HepG2 (cell line): ENCODE data around the gene TMEM170B. TPM values are rescaled to one million over a fixed set of nuclear protein-coding genes. Genes with fewer than 3 reads are reported as not detected.

Source experiments
- ATAC-seq: fragments of 200-7000 bp; cut with Tn5 transposase; 3 replicates; pipeline ENCODE4 v1.9.1; 2020; ENCODE audit warnings: mild to moderate bottlenecking, moderate library complexity
- BruUV-seq: library from RNA; stranded (reverse); fragments of 400-500 nt; replicated peaks from 2 replicates; lab custom pipeline; 2021; lab: Mats Ljungman, UMichigan
- CTCF ChIA-PET: fragments of 300-600 bp; formaldehyde crosslinking; extraction: SDS; loops from one replicate; lab custom pipeline; 2021; ENCODE audit warnings: low total read pairs, inconsistent platforms, low intra/inter-chr PET ratio; lab: Yijun Ruan, JAX
- POLR2A ChIA-PET: fragments of 350-600 bp; sonication (Branson Sonifier 250); formaldehyde crosslinking; loops from one replicate; lab custom pipeline; 2020; ENCODE audit warnings: antibody characterized with exemption, inconsistent platforms; lab: Yijun Ruan, JAX
- DNase-seq: peaks from one replicate; pipeline ENCODE4 v3.0.0-alpha.2; 2015; ENCODE audit warnings: low spot score
- FAIRE-seq: peaks from 3 replicates; lab custom pipeline; 2011; peaks lifted over from hg19 to GRCh38; lab: Jason Lieb, UNC
- H2AFZ ChIP-seq: one replicate; pipeline ENCODE4 v1.6.1; 2011; ENCODE audit warnings: low read length, inconsistent platforms
- H3K27ac ChIP-seq: fragments of 300-600 bp; 3 replicates; pipeline ENCODE4 v1.8.0; 2011; ENCODE audit warnings: mixed run types, mild to moderate bottlenecking, mixed read lengths, low read length, inconsistent platforms; ENCODE audit not compliant: insufficient read depth; ENCODE audit errors: extremely low read length
- H3K27me3 ChIP-seq, 2 experiments: fragments of 200-600 bp in 1 of 2; 2 replicates in 1 of 2; 3 replicates in 1 of 2; pipeline versions ENCODE4 v1.6.0 to v1.8.0; 2011; ENCODE audit warnings: low read length in 2 of 2, mild to moderate bottlenecking in 2 of 2, moderate library complexity in 2 of 2, inconsistent platforms in 1 of 2; ENCODE audit not compliant: insufficient read depth in 2 of 2, control insufficient read depth in 1 of 2
- H3K36me3 ChIP-seq, 2 experiments: fragments of 200-600 bp in 1 of 2; replicated peaks in 1 of 2; 2 replicates in 1 of 2; 3 replicates in 1 of 2; pipeline versions ENCODE4 v1.5.1 to v1.8.0; 2011; ENCODE audit warnings: low read length in 2 of 2, inconsistent platforms in 1 of 2; ENCODE audit not compliant: insufficient read depth in 2 of 2, control insufficient read depth in 1 of 2
- H3K4me1 ChIP-seq: 2 replicates; pipeline ENCODE4 v1.5.1; 2012; ENCODE audit warnings: low read length, inconsistent platforms; ENCODE audit not compliant: insufficient read depth
- H3K4me2 ChIP-seq: 2 replicates; pipeline ENCODE4 v1.6.0; 2011; ENCODE audit warnings: low read depth, low read length, inconsistent platforms
- H3K4me3 ChIP-seq, 3 experiments: fragments of 200-600 bp in 1 of 3; sonication (generic), shearing (Covaris generic) in 1 of 3; replicated peaks in 1 of 3; 2 replicates each; pipeline ENCODE4 v1.5.1; 2011 to 2016; ENCODE audit warnings: low read length in 3 of 3, inconsistent platforms in 2 of 3, low read depth in 2 of 3, mild to moderate bottlenecking in 2 of 3, control low read depth in 1 of 3, mixed read lengths in 1 of 3; ENCODE audit not compliant: insufficient read depth in 1 of 3
- H3K79me2 ChIP-seq: one replicate; pipeline ENCODE4 v1.6.1; 2011; ENCODE audit warnings: low read length, inconsistent platforms; ENCODE audit not compliant: insufficient read depth
- H3K9ac ChIP-seq: 2 replicates; pipeline ENCODE4 v1.6.0; 2011; ENCODE audit warnings: mild to moderate bottlenecking, low read depth, low read length, inconsistent platforms; ENCODE audit not compliant: insufficient read depth
- H3K9me3 ChIP-seq: 2 replicates; pipeline ENCODE4 v1.5.1; 2012; ENCODE audit warnings: mild to moderate bottlenecking, low read length
- H4K20me1 ChIP-seq: 2 replicates; pipeline ENCODE4 v1.6.0; 2011; ENCODE audit warnings: inconsistent platforms, mild to moderate bottlenecking, low read length, moderate library complexity; ENCODE audit not compliant: insufficient read depth
- MEF2D ChIP-seq: sonication (generic); formaldehyde crosslinking; IDR thresholded peaks from 2 replicates; pipeline ENCODE4 v1.5.1; 2020; ENCODE audit warnings: mild to moderate bottlenecking, missing genetic modification reagents
- TRAFD1 ChIP-seq: sonication (generic); formaldehyde crosslinking; IDR thresholded peaks from 2 replicates; pipeline ENCODE4 v1.5.1; 2020; ENCODE audit warnings: missing genetic modification reagents, mild to moderate bottlenecking, borderline replicate concordance
- YEATS4 ChIP-seq: sonication (generic); formaldehyde crosslinking; IDR thresholded peaks from 2 replicates; pipeline ENCODE4 v1.4.0; 2020; ENCODE audit warnings: missing genetic modification reagents, borderline replicate concordance
- ZNF224 ChIP-seq: sonication (generic); formaldehyde crosslinking; IDR thresholded peaks from 2 replicates; pipeline ENCODE4 v1.5.0; 2020; ENCODE audit warnings: mild to moderate bottlenecking, missing genetic modification reagents
- ZNF432 ChIP-seq: sonication (generic); formaldehyde crosslinking; IDR thresholded peaks from 2 replicates; pipeline ENCODE4 v1.5.0; 2020; ENCODE audit warnings: missing genetic modification reagents, mild to moderate bottlenecking, borderline replicate concordance
- ZNF574 ChIP-seq: sonication (generic); formaldehyde crosslinking; IDR thresholded peaks from 2 replicates; pipeline ENCODE4 v1.4.0; 2020; ENCODE audit warnings: missing genetic modification reagents
- ZNF761 ChIP-seq: sonication (generic); formaldehyde crosslinking; conservative IDR thresholded peaks from 2 replicates; pipeline ENCODE4 v1.4.0; 2020; ENCODE audit warnings: mild to moderate bottlenecking, missing genetic modification reagents
- WGBS: methylation state at CpG from one replicate; pipeline ENCODE4 v1.1.6; 2017; ENCODE audit warnings: low lambda C conversion rate; 5-methylcytosine and 5-hydroxymethylcytosine counted together
- in situ Hi-C: cut with HindIII; loops from 2 replicates; pipeline ENCODE4 v1.10.0; 2017; ENCODE audit warnings: low pct_unique_long_range_greater_than_20kb; ENCODE audit not compliant: extremely low pct_ligation_motif_present
- intact Hi-C: fragments of 100-400 bp; cut with micrococcal nuclease; formaldehyde crosslinking; loops from one replicate; pipeline ENCODE4 v1.10.0; 2022; ENCODE audit not compliant: unreplicated experiment
- polyA plus RNA-seq, 8 experiments: library from polyadenylated mRNA; depleted of rRNA in 3 of 8; stranded (reverse) in 7 of 8; unstranded in 1 of 8; fragments of >200 nt; fragmentation: Illumina TruSeq in 4 of 8; extraction: Trizol in 4 of 8; gene quantifications; 2 replicates each; pipeline versions ENCODE4 v1.2.1 to v1.2.3, GENCODE V29; 2011 to 2016; ENCODE audit warnings: low read depth in 4 of 8, missing spikeins in 1 of 8, mixed read lengths in 1 of 8; ENCODE audit not compliant: insufficient read depth in 1 of 8
- total RNA-seq, 5 experiments: library from RNA; depleted of rRNA; stranded (reverse); fragments of >200 nt; fragmentation: Illumina TruSeq; extraction: Trizol; gene quantifications; 2 replicates each; pipeline ENCODE4 v1.2.3, GENCODE V29; 2016; ENCODE audit warnings: low read depth in 1 of 5
- TF ChIP-seq, protein P1 (sequence below): sonication (generic); formaldehyde crosslinking; IDR thresholded peaks from 2 replicates; pipeline ENCODE4 v1.4.0; 2020; ENCODE audit warnings: missing genetic modification reagents
- TF ChIP-seq, protein P2 (sequence below): sonication (generic); formaldehyde crosslinking; IDR thresholded peaks from 2 replicates; pipeline ENCODE4 v1.8.0; 2022; ENCODE audit warnings: missing genetic modification reagents, mild to moderate bottlenecking, inconsistent platforms, borderline replicate concordance
- TF ChIP-seq, protein P3 (sequence below): sonication (generic); formaldehyde crosslinking; IDR thresholded peaks from 2 replicates; pipeline ENCODE4 v1.5.1; 2020; ENCODE audit warnings: missing genetic modification reagents, mild to moderate bottlenecking, borderline replicate concordance
- TF ChIP-seq, protein P4 (sequence below): IDR thresholded peaks from 2 replicates; pipeline ENCODE4 v1.6.1; 2016; ENCODE audit warnings: low read depth

The TMEM170B gene
- total and polyA plus RNA-seq, 2 of the 13 experiments (the other 11 are each of a cell fraction or from before 2014, with no cell fraction given) = 3.3 to 9.4 TPM

- Histone ChIP-seq H3K4me1 (no peaks in the 10 kb centered on the region), H4K20me1 (no peaks in the 10 kb centered on the region), H3K36me3 (no peaks in the 10 kb centered on the region), H3K27me3 (0 out of 5 replicates have a peak, but pooled peaks cover 0 to 3% of the 10 kb centered on the region in 2 experiments), H3K79me2 (no peaks in the 10 kb centered on the region), H3K4me2 (no peak overlapping the region), H3K9ac (no peak overlapping the region), H3K9me3 (peaks cover 12% of the 10 kb centered on the region), H3K4me3 (no peak overlapping the region), H3K27ac (no peak overlapping the region), H2AFZ (no peak overlapping the region)
- POLR2A ChIA-PET = no interaction called here
- DNase-seq (no peak), ATAC-seq (no peak), FAIRE-seq (no peak)
- BruUV-seq = no TSS peak
- in situ Hi-C loops (no loop called here), intact Hi-C loops (no loop called here)
- TF ChIP-seq TRAFD1 (CRISPR knock-in tag) = no peak
- TF ChIP-seq, protein P1, sequence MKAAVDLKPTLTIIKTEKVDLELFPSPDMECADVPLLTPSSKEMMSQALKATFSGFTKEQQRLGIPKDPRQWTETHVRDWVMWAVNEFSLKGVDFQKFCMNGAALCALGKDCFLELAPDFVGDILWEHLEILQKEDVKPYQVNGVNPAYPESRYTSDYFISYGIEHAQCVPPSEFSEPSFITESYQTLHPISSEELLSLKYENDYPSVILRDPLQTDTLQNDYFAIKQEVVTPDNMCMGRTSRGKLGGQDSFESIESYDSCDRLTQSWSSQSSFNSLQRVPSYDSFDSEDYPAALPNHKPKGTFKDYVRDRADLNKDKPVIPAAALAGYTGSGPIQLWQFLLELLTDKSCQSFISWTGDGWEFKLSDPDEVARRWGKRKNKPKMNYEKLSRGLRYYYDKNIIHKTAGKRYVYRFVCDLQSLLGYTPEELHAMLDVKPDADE (CRISPR knock-in tag) = no peak
- TF ChIP-seq, protein P2, sequence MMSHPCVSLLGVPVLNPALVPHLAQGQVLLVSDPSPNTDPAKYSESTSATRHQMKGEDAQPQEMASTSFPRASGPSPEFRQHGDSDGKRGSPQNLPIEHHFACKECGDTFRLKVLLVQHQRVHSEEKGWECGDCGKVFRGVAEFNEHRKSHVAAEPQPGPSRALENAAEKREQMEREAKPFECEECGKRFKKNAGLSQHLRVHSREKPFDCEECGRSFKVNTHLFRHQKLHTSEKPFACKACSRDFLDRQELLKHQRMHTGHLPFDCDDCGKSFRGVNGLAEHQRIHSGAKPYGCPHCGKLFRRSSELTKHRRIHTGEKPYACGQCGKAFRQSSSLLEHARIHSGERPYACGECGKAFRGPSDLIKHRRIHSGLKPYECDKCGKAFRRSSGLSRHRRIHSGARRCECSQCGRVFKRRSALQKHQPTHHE = no peak
- no peak for TF ChIP-seq ZNF224
- TF ChIP-seq, protein P3, sequence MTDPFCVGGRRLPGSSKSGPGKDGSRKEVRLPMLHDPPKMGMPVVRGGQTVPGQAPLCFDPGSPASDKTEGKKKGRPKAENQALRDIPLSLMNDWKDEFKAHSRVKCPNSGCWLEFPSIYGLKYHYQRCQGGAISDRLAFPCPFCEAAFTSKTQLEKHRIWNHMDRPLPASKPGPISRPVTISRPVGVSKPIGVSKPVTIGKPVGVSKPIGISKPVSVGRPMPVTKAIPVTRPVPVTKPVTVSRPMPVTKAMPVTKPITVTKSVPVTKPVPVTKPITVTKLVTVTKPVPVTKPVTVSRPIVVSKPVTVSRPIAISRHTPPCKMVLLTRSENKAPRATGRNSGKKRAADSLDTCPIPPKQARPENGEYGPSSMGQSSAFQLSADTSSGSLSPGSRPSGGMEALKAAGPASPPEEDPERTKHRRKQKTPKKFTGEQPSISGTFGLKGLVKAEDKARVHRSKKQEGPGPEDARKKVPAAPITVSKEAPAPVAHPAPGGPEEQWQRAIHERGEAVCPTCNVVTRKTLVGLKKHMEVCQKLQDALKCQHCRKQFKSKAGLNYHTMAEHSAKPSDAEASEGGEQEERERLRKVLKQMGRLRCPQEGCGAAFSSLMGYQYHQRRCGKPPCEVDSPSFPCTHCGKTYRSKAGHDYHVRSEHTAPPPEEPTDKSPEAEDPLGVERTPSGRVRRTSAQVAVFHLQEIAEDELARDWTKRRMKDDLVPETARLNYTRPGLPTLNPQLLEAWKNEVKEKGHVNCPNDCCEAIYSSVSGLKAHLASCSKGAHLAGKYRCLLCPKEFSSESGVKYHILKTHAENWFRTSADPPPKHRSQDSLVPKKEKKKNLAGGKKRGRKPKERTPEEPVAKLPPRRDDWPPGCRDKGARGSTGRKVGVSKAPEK (CRISPR knock-in tag) = no peak
- no peak for TF ChIP-seq ZNF432 (CRISPR knock-in tag)
- no peak for TF ChIP-seq ZNF574 (CRISPR knock-in tag)
- TF ChIP-seq, protein P4, sequence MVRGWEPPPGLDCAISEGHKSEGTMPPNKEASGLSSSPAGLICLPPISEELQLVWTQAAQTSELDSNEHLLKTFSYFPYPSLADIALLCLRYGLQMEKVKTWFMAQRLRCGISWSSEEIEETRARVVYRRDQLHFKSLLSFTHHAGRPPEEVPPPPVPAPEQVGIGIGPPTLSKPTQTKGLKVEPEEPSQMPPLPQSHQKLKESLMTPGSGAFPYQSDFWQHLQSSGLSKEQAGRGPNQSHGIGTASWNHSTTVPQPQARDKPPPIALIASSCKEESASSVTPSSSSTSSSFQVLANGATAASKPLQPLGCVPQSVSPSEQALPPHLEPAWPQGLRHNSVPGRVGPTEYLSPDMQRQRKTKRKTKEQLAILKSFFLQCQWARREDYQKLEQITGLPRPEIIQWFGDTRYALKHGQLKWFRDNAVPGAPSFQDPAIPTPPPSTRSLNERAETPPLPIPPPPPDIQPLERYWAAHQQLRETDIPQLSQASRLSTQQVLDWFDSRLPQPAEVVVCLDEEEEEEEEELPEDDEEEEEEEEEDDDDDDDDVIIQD (CRISPR knock-in tag) = no peak
- TF ChIP-seq YEATS4 (CRISPR knock-in tag) = no peak
- TF ChIP-seq ZNF761 (CRISPR knock-in tag) = no peak
- TF ChIP-seq MEF2D (CRISPR knock-in tag) = no peak
- 44% methylated on average over 3 of the region's 3 CpGs for WGBS
- CTCF ChIA-PET = no interaction called here
These were observed 22.9 kb upstream of the TMEM170B start for GRCh38 chr6:11514672-11515071.
